Measurements from ENCODE around the gene KLC1. TPM values are rescaled to one million over a fixed set of nuclear protein-coding genes. Genes with fewer than 3 reads are reported as not detected.

KLC1 gene
- total and polyA plus RNA-seq, 2 of the 13 experiments (the other 11 are each of a cell fraction or from before 2014, with no cell fraction given), result 53.2 to 63.5 TPM

GRCh38 chr14:103705118-103705503, 76.1 kb downstream of the KLC1 start:
- H3K27me3 ChIP-seq (ENCODE audit: control insufficient read depth in 1 of 2, insufficient read depth in 2 of 2, low read length in 2 of 2), result no peaks in the 10 kb centered on the region; a peak in 1 of 5 replicates
- no TSS peak for BruUV-seq (replicated peaks)
- POLR2A ChIA-PET, result no interaction called here
- H3K4me3 ChIP-seq (replicated peaks in 1 of 3; ENCODE audit: insufficient read depth in 1 of 3, low read depth in 2 of 3, low read length in 3 of 3), result no peak overlapping the region
- no peaks in the 10 kb centered on the region for H4K20me1 ChIP-seq (ENCODE audit: insufficient read depth, low read length)
- no peak overlapping the region for H2AFZ ChIP-seq (ENCODE audit: low read length)
- no peak overlapping the region for H3K4me2 ChIP-seq (ENCODE audit: low read depth, low read length)
- ATAC-seq (no peak), FAIRE-seq (no peak), DNase-seq (ENCODE audit: low spot score) (no peak)
- peaks cover 7 to 42% of the 10 kb centered on the region in 2 experiments; a peak in 3 of 5 replicates for H3K36me3 ChIP-seq (replicated peaks in 1 of 2; ENCODE audit: control insufficient read depth in 1 of 2, insufficient read depth in 2 of 2, low read length in 2 of 2)
- in situ Hi-C loops (cut with HindIII; ENCODE audit: extremely low pct_ligation_motif_present, low pct_unique_long_range_greater_than_20kb), result no loop called here
- WGBS (ENCODE audit: low lambda C conversion rate), result 100% methylated on average over 8 of the region's 15 CpGs
- intact Hi-C loops (cut with micrococcal nuclease; ENCODE audit: unreplicated experiment), result no loop called here
- H3K27ac ChIP-seq (ENCODE audit: extremely low read length, insufficient read depth, low read length), result no peak overlapping the region
- CTCF ChIA-PET (ENCODE audit: low intra/inter-chr PET ratio, low total read pairs), result no interaction called here
- H3K9ac ChIP-seq (ENCODE audit: insufficient read depth, low read depth, low read length), result no peak overlapping the region
- H3K4me1 ChIP-seq (ENCODE audit: insufficient read depth, low read length), result peaks cover 7% of the 10 kb centered on the region
- H3K79me2 ChIP-seq (ENCODE audit: insufficient read depth, low read length), result no peaks in the 10 kb centered on the region
- H3K9me3 ChIP-seq (ENCODE audit: low read length), result no peaks in the 10 kb centered on the region
- TF ChIP-seq KLF12 (CRISPR knock-in tag; IDR thresholded peaks at IDR 0.05; ENCODE audit: borderline replicate concordance) (no peak), ZNF780A (CRISPR knock-in tag; IDR thresholded peaks at IDR 0.05) (no peak), ZNF503 (CRISPR knock-in tag; IDR thresholded peaks at IDR 0.05) (no peak), AGO2 (optimal IDR thresholded peaks at IDR 0.05; ENCODE audit: low read depth, low read length) (no peak), REPIN1 (CRISPR knock-in tag; IDR thresholded peaks at IDR 0.05; ENCODE audit: borderline replicate concordance, low read depth) (no peak), ZNF737 (CRISPR knock-in tag; IDR thresholded peaks at IDR 0.05; ENCODE audit: borderline replicate concordance) (no peak), ZNF337 (CRISPR knock-in tag; IDR thresholded peaks at IDR 0.05; ENCODE audit: borderline replicate concordance, low read depth) (no peak), SMAD3 (CRISPR knock-in tag; IDR thresholded peaks at IDR 0.05) (no peak), HHEX (CRISPR knock-in tag; IDR thresholded peaks at IDR 0.05) (no peak), ATF3 (CRISPR knock-in tag; IDR thresholded peaks at IDR 0.05) (no peak), JDP2 (CRISPR knock-in tag; IDR thresholded peaks at IDR 0.05; ENCODE audit: borderline replicate concordance) (no peak), MIER2 (CRISPR knock-in tag; IDR thresholded peaks at IDR 0.05) (no peak), TFE3 (CRISPR knock-in tag; IDR thresholded peaks at IDR 0.05) (no peak), ZNF142 (CRISPR knock-in tag; IDR thresholded peaks at IDR 0.05) (no peak), ZNF264 (CRISPR knock-in tag; IDR thresholded peaks at IDR 0.05) (no peak), JUND (CRISPR knock-in tag; IDR thresholded peaks at IDR 0.05) (no peak), SUZ12 (IDR thresholded peaks at IDR 0.05; ENCODE audit: low read depth, low read length) (no peak), ZNF720 (CRISPR knock-in tag; IDR thresholded peaks at IDR 0.05) (no peak)

Data from HepG2 (cell line).